HepG2 (cell line): Measurements from ENCODE around the gene SPCS1. TPM values are rescaled to one million over a fixed set of nuclear protein-coding genes. Genes with fewer than 3 reads are reported as not detected.

Source experiments
- DMAP1 ChIP-seq: IDR thresholded peaks from 2 replicates; pipeline ENCODE4 v1.6.1; 2016
- DR1 ChIP-seq: sonication (generic); formaldehyde crosslinking; IDR thresholded peaks from 2 replicates; pipeline ENCODE4 v1.8.0; 2021; ENCODE audit warnings: mild to moderate bottlenecking, missing genetic modification reagents, inconsistent platforms
- ERF ChIP-seq: IDR thresholded peaks from 2 replicates; pipeline ENCODE4 v1.6.1; 2018; ENCODE audit warnings: missing biosample characterization, missing genetic modification reagents
- GATAD1 ChIP-seq: IDR thresholded peaks from 2 replicates; pipeline ENCODE4 v1.6.1; 2016; ENCODE audit warnings: missing genetic modification reagents, missing compliant biosample characterization
- HMG20B ChIP-seq: conservative IDR thresholded peaks from 2 replicates; pipeline ENCODE4 v1.6.1; 2016; ENCODE audit warnings: missing genetic modification reagents, missing compliant biosample characterization
- IRF2 ChIP-seq: IDR thresholded peaks from 2 replicates; pipeline ENCODE4 v1.6.1; 2018; ENCODE audit warnings: missing genetic modification reagents, missing compliant biosample characterization
- KAT8 ChIP-seq: IDR thresholded peaks from 2 replicates; pipeline ENCODE4 v1.6.1; 2016; ENCODE audit warnings: missing genetic modification reagents, missing compliant biosample characterization
- MXI1 ChIP-seq: IDR thresholded peaks from 3 replicates; pipeline ENCODE4 v1.6.1; 2012; ENCODE audit warnings: low read depth, low read length, inconsistent platforms, borderline replicate concordance
- PAWR ChIP-seq: sonication (generic); formaldehyde crosslinking; IDR thresholded peaks from 2 replicates; pipeline ENCODE4 v1.4.0; 2020; ENCODE audit warnings: missing genetic modification reagents, mild to moderate bottlenecking, borderline replicate concordance
- PCBP2 ChIP-seq: fragments of 200-400 bp; formaldehyde crosslinking; optimal IDR thresholded peaks from 2 replicates; pipeline ENCODE3; 2018; ENCODE audit warnings: low read length, low read depth; ENCODE audit not compliant: poor library complexity, severe bottlenecking
- PPARG ChIP-seq: conservative IDR thresholded peaks from 2 replicates; pipeline ENCODE4 v1.6.1; 2016; ENCODE audit warnings: missing biosample characterization, missing genetic modification reagents
- PTBP1 ChIP-seq: fragments of 200-400 bp; formaldehyde crosslinking; IDR thresholded peaks from 2 replicates; pipeline ENCODE4 v1.6.1; 2018; ENCODE audit warnings: low read length, low read depth; ENCODE audit not compliant: poor library complexity, severe bottlenecking
- RFX1 ChIP-seq: fragments of 450-650 bp; IDR thresholded peaks from 2 replicates; pipeline ENCODE4 v1.6.1; 2017
- SOX13 ChIP-seq, 3 experiments: fragments of 450-650 bp in 1 of 3; sonication (generic) in 1 of 3; formaldehyde crosslinking in 1 of 3; IDR thresholded peaks in 2 of 3; conservative IDR thresholded peaks in 1 of 3; 2 replicates each; pipeline versions ENCODE4 v1.5.0 to v1.6.1; 2016 to 2020; ENCODE audit warnings: antibody characterized with exemption in 1 of 3, mild to moderate bottlenecking in 1 of 3, missing compliant biosample characterization in 1 of 3, missing genetic modification reagents in 1 of 3, moderate library complexity in 1 of 3
- SPEN ChIP-seq: sonication (generic); formaldehyde crosslinking; IDR thresholded peaks from 2 replicates; pipeline ENCODE4 v1.5.1; 2020; ENCODE audit warnings: low read depth, mild to moderate bottlenecking, missing genetic modification reagents
- ZBTB7B ChIP-seq: sonication (generic); formaldehyde crosslinking; IDR thresholded peaks from 2 replicates; pipeline ENCODE4 v1.4.0; 2020; ENCODE audit warnings: missing genetic modification reagents
- ZFP37 ChIP-seq: sonication (generic); formaldehyde crosslinking; IDR thresholded peaks from 2 replicates; pipeline ENCODE4 v1.4.0; 2020; ENCODE audit warnings: missing genetic modification reagents, borderline replicate concordance
- ZNF143 ChIP-seq: sonication (generic); formaldehyde crosslinking; IDR thresholded peaks from 2 replicates; pipeline ENCODE4 v1.4.0; 2020; ENCODE audit warnings: missing genetic modification reagents
- ZNF331 ChIP-seq: sonication (generic); formaldehyde crosslinking; IDR thresholded peaks from 2 replicates; pipeline ENCODE4 v1.4.0; 2020; ENCODE audit warnings: missing genetic modification reagents
- ZNF33B ChIP-seq: sonication (generic); formaldehyde crosslinking; IDR thresholded peaks from 2 replicates; pipeline ENCODE4 v1.5.1; 2020; ENCODE audit warnings: mild to moderate bottlenecking, missing genetic modification reagents
- ZNF503 ChIP-seq: sonication (generic); formaldehyde crosslinking; IDR thresholded peaks from 2 replicates; pipeline ENCODE4 v1.4.0; 2020; ENCODE audit warnings: missing genetic modification reagents
- ZNF614 ChIP-seq: IDR thresholded peaks from 2 replicates; pipeline ENCODE4 v1.6.1; 2018; ENCODE audit warnings: missing biosample characterization, missing genetic modification reagents, inconsistent platforms, borderline replicate concordance
- ZNF713 ChIP-seq: sonication (generic); formaldehyde crosslinking; IDR thresholded peaks from 2 replicates; pipeline ENCODE4 v1.4.0; 2020; ENCODE audit warnings: mild to moderate bottlenecking, missing genetic modification reagents
- ZNF781 ChIP-seq: sonication (generic); formaldehyde crosslinking; IDR thresholded peaks from 2 replicates; pipeline ENCODE4 v1.5.1; 2020; ENCODE audit warnings: borderline replicate concordance, mild to moderate bottlenecking, missing genetic modification reagents; ENCODE audit errors: not compliant biosample characterization
- ZZZ3 ChIP-seq: sonication (generic); formaldehyde crosslinking; IDR thresholded peaks from 2 replicates; pipeline ENCODE4 v1.4.0; 2020; ENCODE audit warnings: missing genetic modification reagents, mild to moderate bottlenecking, borderline replicate concordance
- polyA plus RNA-seq, 8 experiments: library from polyadenylated mRNA; depleted of rRNA in 3 of 8; stranded (reverse) in 7 of 8; unstranded in 1 of 8; fragments of >200 nt; fragmentation: Illumina TruSeq in 4 of 8; extraction: Trizol in 4 of 8; gene quantifications; 2 replicates each; pipeline versions ENCODE4 v1.2.1 to v1.2.3, GENCODE V29; 2011 to 2016; ENCODE audit warnings: low read depth in 4 of 8, missing spikeins in 1 of 8, mixed read lengths in 1 of 8; ENCODE audit not compliant: insufficient read depth in 1 of 8
- total RNA-seq, 5 experiments: library from RNA; depleted of rRNA; stranded (reverse); fragments of >200 nt; fragmentation: Illumina TruSeq; extraction: Trizol; gene quantifications; 2 replicates each; pipeline ENCODE4 v1.2.3, GENCODE V29; 2016; ENCODE audit warnings: low read depth in 1 of 5
- TF ChIP-seq, protein P1 (sequence below): IDR thresholded peaks from 2 replicates; pipeline ENCODE4 v1.6.1; 2012; ENCODE audit warnings: inconsistent platforms
- TF ChIP-seq, protein P2 (sequence below): IDR thresholded peaks from 2 replicates; pipeline ENCODE4 v1.6.1; 2016; ENCODE audit warnings: missing compliant biosample characterization, missing genetic modification reagents, borderline replicate concordance
- TF ChIP-seq, protein P3 (sequence below): IDR thresholded peaks from 2 replicates; pipeline ENCODE4 v1.6.1; 2012; ENCODE audit warnings: low read depth, low read length, improper control_type of control experiment

The SPCS1 gene
- total and polyA plus RNA-seq, 2 of the 13 experiments (the other 11 are each of a cell fraction or from before 2014, with no cell fraction given): 84.6 to 120 TPM

DNA sequence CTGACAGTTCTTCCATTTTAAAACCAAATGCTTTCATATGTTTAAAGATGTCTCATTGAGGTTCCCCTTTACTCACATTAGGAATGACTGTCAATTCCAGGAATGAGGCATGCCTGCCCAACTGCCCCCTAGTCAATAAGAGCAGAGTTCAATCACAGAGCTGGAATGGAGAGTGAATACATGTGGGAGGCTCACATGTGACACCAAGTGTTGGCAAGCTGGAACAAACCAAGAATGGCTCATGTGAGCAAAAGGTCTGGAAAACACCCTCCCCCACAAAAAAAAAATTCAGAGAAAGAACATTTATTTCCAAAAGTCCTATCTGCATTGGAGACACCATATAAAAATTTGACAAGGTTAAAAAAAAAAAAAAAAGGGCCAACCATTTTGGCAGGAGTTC is 23.9 kb upstream of the SPCS1 start (continued):
- TF ChIP-seq ZNF503 (no peak), ERF (CRISPR knock-in tag) (peak; percentile 64; the same call in 1 of the 2 replicates), DMAP1 (CRISPR knock-in tag) (peak; percentile 65), DR1 (CRISPR knock-in tag) (no peak), GATAD1 (CRISPR knock-in tag) (peak; percentile 47; the same call in 1 of the 2 replicates), MXI1 (peak; percentile 94; the same call in 1 of the 3 replicates), SPEN (CRISPR knock-in tag) (peak; percentile 48; the same call in 1 of the 2 replicates), ZNF143 (no peak), ZNF713 (CRISPR knock-in tag) (no peak), ZBTB7B (CRISPR knock-in tag) (peak; percentile 61; the same call in 1 of the 2 replicates), ZNF33B (CRISPR knock-in tag) (no peak), ZFP37 (CRISPR knock-in tag) (peak; percentile 65; the same call in 1 of the 2 replicates), SOX13 (IDR thresholded peaks at IDR 0.05) (no peak), SOX13 (CRISPR knock-in tag; conservative IDR thresholded peaks at IDR 0.05 in 1 of 2, IDR thresholded peaks at IDR 0.05 in 1 of 2) (peak in 1 of 2 experiments; percentile 63; a peak in 2 of 4 replicates), PPARG (CRISPR knock-in tag) (peak; percentile 91), ZZZ3 (CRISPR knock-in tag) (no peak), KAT8 (CRISPR knock-in tag) (peak; percentile 67; the same call in 1 of the 2 replicates), PCBP2 (no peak), ZNF331 (CRISPR knock-in tag) (peak; percentile 73; the same call in 1 of the 2 replicates), IRF2 (peak; percentile 67; the same call in 1 of the 2 replicates), PAWR (CRISPR knock-in tag) (no peak), ZNF781 (CRISPR knock-in tag) (no peak), RFX1 (no peak), HMG20B (0 out of 2 replicates have a peak, but pooled peaks have one; percentile 29), ZNF614 (CRISPR knock-in tag) (0 out of 2 replicates have a peak, but pooled peaks have one; percentile 50), PTBP1 (no peak)
- TF ChIP-seq, protein P1, sequence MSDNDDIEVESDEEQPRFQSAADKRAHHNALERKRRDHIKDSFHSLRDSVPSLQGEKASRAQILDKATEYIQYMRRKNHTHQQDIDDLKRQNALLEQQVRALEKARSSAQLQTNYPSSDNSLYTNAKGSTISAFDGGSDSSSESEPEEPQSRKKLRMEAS: peak; percentile 79
- TF ChIP-seq, protein P2, sequence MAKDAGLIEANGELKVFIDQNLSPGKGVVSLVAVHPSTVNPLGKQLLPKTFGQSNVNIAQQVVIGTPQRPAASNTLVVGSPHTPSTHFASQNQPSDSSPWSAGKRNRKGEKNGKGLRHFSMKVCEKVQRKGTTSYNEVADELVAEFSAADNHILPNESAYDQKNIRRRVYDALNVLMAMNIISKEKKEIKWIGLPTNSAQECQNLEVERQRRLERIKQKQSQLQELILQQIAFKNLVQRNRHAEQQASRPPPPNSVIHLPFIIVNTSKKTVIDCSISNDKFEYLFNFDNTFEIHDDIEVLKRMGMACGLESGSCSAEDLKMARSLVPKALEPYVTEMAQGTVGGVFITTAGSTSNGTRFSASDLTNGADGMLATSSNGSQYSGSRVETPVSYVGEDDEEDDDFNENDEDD (CRISPR knock-in tag): peak; percentile 60; the same call in 1 of the 2 replicates
- TF ChIP-seq, protein P3, sequence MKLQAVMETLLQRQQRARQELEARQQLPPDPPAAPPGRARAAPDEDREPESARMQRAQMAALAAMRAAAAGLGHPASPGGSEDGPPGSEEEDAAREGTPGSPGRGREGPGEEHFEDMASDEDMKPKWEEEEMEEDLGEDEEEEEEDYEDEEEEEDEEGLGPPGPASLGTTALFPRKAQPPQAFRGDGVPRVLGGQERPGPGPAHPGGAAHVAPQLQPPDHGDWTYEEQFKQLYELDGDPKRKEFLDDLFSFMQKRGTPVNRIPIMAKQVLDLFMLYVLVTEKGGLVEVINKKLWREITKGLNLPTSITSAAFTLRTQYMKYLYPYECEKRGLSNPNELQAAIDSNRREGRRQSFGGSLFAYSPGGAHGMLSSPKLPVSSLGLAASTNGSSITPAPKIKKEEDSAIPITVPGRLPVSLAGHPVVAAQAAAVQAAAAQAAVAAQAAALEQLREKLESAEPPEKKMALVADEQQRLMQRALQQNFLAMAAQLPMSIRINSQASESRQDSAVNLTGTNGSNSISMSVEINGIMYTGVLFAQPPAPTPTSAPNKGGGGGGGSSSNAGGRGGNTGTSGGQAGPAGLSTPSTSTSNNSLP: peak; percentile 71
